Measurements from ENCODE around the gene AGPAT2. TPM values are rescaled to one million over a fixed set of nuclear protein-coding genes. Genes with fewer than 3 reads are reported as not detected.
A peak's percentile ranks its signal among the peaks of the same experiment; 100 is the strongest.

The AGPAT2 gene
- total RNA-seq (ENCODE audit: low replicate concordance), result 47.8 and 75.3 TPM in 2 replicates
- long read RNA-seq, transcript AGPAT2-202 (6 exons, 1,512 nt), result major isoform, 30 of 34 reads
- long read RNA-seq, partial matches to known transcripts, result 2 of 34 reads
- long read RNA-seq, other reads (novel, unspliced or antisense), result 0 of 34 reads

DNA sequence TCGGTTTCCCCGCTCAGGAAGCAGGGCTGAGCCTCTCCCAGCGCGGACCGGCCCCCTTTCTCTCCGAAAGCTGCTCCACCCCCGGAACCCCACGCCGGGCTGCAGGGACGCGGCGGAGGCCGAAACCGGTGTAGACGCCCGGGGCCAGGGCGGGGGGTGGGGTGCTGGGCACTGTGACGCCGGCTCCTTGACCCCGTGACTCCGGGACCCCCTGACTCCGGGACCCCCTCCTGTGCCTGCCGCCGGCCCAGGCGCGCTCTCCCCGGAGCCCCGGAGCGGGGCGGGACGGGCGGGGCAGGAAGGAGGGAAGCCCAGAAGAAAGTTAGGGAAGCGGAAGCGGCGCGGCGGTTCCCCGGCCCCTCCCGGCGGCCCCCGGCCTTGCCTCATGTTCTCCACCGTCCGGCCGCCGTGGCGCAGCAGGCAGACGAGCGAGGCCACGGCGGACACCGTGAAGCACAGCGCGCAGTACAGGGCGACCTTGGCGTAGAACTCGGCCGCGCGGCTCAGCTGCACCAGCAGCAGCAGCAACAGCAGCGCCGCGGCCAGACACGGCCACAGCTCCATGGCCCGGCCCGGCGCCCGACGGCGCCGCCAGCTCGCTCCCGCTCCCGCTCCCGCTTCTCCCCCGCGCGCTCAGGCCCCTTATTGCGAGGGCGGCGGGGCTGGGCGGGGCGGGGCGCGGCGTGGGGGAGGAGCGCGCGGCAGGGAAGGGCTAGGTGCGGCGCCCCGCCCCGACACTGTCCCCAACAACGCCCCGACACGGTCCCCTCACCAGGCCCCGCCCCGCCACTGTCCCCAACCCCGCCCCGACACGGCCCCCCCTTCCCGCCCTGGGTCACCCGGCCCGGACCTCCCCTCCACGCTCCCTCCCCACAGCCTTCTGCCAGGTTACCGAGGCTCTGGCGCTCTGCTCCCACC is at the start of gene AGPAT2:
AGPAT2 (minus strand) TSS at position 664 of the 918 bp plus-strand sequence; CDS start at position 564, 100 bp downstream.
- H3K4me3 Mint-ChIP-seq, result peak within 1 kb of the TSS; percentile 86
- H3K4me1 Mint-ChIP-seq (ENCODE audit: unreplicated experiment), result no peaks in the 10 kb centered on the region
- peak within 1 kb of the TSS; percentile 56 for H3K27ac Mint-ChIP-seq
- TF ChIP-seq, protein P1, sequence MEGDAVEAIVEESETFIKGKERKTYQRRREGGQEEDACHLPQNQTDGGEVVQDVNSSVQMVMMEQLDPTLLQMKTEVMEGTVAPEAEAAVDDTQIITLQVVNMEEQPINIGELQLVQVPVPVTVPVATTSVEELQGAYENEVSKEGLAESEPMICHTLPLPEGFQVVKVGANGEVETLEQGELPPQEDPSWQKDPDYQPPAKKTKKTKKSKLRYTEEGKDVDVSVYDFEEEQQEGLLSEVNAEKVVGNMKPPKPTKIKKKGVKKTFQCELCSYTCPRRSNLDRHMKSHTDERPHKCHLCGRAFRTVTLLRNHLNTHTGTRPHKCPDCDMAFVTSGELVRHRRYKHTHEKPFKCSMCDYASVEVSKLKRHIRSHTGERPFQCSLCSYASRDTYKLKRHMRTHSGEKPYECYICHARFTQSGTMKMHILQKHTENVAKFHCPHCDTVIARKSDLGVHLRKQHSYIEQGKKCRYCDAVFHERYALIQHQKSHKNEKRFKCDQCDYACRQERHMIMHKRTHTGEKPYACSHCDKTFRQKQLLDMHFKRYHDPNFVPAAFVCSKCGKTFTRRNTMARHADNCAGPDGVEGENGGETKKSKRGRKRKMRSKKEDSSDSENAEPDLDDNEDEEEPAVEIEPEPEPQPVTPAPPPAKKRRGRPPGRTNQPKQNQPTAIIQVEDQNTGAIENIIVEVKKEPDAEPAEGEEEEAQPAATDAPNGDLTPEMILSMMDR (conservative IDR thresholded peaks at IDR 0.05), result no peak
- DNase-seq (ENCODE audit: extremely low spot score, unreplicated experiment), result no peak
- no peaks in the 10 kb centered on the region for H3K9me3 Mint-ChIP-seq
- no peaks in the 10 kb centered on the region for H3K27me3 Mint-ChIP-seq
- H3K36me3 Mint-ChIP-seq, result no peaks in the 10 kb centered on the region

DNA sequence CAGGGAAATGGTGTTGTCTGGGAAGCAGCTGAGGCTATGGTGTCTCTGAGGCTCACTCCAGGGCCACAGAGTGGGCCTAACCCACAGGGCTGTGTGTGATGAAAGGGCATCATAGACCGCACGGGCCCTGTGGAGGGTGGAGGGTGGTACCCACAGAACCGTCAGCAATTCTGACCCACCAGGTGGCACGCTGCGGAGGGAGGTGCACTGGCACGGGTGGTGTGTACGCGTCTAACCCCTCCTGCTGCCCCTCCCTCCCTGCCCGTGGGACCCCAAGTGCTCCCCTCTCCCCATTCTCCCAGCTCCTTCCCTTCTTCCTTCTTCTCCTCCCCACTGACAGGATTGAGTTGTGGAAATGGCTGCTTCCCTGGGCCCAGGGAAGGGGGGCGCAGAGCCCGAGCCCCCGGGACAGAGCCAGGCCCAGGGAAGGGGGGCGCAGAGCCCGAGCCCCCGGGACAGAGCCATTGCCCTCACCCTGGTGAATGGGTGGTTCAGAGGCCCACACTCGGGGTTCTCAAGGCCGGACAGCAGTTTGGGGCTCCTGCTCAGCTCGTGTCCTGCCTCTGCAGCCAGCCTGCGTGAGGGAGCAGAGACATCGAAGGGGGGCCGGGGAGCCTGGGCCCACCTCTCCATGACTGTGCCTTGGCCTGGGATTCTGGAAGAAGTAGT is 48.7 kb upstream of the AGPAT2 start:
- Mint-ChIP-seq H3K27me3 (peaks cover 3% of the 10 kb centered on the region), H3K9me3 (no peaks in the 10 kb centered on the region), H3K4me1 (ENCODE audit: unreplicated experiment) (peaks cover 7% of the 10 kb centered on the region), H3K4me3 (no peak overlapping the region), H3K36me3 (no peaks in the 10 kb centered on the region), H3K27ac (no peak overlapping the region)
- DNase-seq (ENCODE audit: extremely low spot score, unreplicated experiment), result no peak
- TF ChIP-seq, protein P1 (conservative IDR thresholded peaks at IDR 0.05), result no peak

DNA sequence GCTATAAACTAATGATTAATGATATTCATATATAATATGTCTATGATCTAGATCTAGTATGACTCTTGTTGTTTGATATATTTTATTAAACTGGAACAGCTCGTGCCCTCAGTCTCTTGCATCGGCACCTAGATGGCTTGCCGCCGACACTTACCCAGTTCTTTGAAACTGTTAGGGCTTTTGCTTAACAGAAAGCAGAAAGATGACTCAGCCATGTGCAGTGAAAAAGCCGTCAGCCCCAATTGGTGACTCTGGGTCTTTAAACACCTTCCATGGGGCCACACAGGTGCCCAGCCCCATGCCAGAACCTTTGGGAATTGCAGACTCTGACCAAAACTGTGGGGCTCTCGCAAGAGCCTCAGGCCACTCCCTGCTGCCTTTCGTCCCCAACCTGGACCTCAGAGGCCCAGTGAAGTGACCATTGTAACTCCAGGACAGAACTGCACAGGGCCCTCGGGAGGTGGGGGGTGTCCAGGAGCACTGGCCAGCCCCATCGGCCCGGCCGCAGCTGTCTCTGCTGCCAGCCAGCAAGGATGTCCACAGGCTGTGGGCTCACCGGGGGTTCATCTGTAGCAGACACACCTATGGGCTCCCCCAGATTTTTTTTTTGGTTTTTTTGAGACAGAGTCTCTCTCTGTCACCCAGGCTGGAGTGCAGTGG is 47.7 kb upstream of the AGPAT2 start:
- no peaks in the 10 kb centered on the region for H3K9me3 Mint-ChIP-seq
- H3K36me3 Mint-ChIP-seq, result no peaks in the 10 kb centered on the region
- H3K27ac Mint-ChIP-seq, result no peak overlapping the region
- no peak for DNase-seq (ENCODE audit: extremely low spot score, unreplicated experiment)
- H3K4me3 Mint-ChIP-seq, result no peak overlapping the region
- peaks cover 3% of the 10 kb centered on the region for H3K27me3 Mint-ChIP-seq
- TF ChIP-seq, protein P1 (conservative IDR thresholded peaks at IDR 0.05), result no peak
- H3K4me1 Mint-ChIP-seq (ENCODE audit: unreplicated experiment), result peaks cover 7% of the 10 kb centered on the region

DNA sequence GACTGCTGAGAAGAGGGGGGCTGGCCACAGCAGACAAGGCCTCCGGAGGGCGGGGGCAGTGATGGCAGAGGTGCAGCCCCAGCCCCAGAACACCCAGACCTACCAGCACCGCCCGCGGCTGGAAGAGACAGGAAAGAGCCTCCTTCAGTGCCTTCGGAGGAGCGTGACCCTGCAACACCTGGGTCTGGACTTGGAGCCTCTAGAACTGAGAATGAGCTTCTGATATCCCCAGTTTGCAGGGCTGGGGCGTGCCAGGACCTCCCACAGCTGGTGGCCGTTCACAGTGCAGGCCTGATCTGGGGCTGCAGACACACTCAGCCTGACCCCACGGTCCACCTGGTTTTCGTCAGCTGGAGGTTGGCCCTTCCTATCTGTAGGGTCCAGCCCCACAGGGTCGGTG is 46.4 kb upstream of the AGPAT2 start:
- H3K27ac Mint-ChIP-seq, result no peak overlapping the region
- H3K4me3 Mint-ChIP-seq, result no peak overlapping the region
- DNase-seq (ENCODE audit: extremely low spot score, unreplicated experiment), result no peak
- H3K36me3 Mint-ChIP-seq, result no peaks in the 10 kb centered on the region
- H3K4me1 Mint-ChIP-seq (ENCODE audit: unreplicated experiment), result peaks cover 11% of the 10 kb centered on the region
- no peaks in the 10 kb centered on the region for H3K27me3 Mint-ChIP-seq
- TF ChIP-seq, protein P1 (conservative IDR thresholded peaks at IDR 0.05), result no peak
- H3K9me3 Mint-ChIP-seq, result no peaks in the 10 kb centered on the region

DNA sequence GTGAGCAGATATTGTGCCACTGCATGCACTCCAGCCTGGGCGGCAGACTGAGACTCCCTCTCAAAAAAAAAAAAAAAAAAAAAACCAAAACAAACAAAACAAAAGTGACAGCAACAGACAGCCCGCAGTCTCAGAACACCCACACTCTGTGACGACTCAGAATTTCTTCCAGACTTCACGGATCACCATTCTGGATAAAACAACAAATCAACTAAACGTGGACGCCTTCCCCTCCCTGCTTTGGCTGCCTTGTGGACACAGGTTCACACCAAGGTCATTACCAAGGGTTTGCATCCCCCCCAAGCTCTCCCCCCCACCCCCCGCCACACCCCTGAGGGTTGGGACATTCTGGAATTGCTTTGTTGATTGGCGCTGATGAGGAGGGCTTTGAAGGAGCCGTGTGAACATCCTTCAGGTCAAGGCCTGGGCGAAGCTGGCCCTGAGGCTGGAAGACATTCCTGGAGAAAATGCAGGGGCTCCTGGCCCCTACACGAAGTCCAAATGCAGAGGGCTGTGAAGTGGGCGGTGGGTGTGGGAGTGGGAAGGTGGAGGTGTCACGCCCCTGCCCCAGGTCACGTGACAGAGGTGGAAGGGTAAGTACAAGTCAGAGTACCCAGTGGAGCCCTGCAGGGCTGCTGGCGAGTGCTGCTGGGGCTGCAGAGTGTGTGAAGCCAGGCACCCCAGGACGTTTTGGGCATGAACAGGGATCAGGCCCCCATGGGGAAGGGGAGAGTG is 45.4 kb upstream of the AGPAT2 start:
- no peaks in the 10 kb centered on the region for H3K36me3 Mint-ChIP-seq
- TF ChIP-seq, protein P1 (conservative IDR thresholded peaks at IDR 0.05), result no peak
- H3K9me3 Mint-ChIP-seq, result no peaks in the 10 kb centered on the region
- no peak overlapping the region for H3K4me3 Mint-ChIP-seq
- DNase-seq (ENCODE audit: extremely low spot score, unreplicated experiment), result no peak
- H3K4me1 Mint-ChIP-seq (ENCODE audit: unreplicated experiment), result peaks cover 11% of the 10 kb centered on the region
- H3K27ac Mint-ChIP-seq, result peak overlapping the region; percentile 54
- peaks cover under 1% of the 10 kb centered on the region for H3K27me3 Mint-ChIP-seq
